ENCODE measurements around the gene GRWD1.
A peak's percentile ranks its signal among the peaks of the same experiment; 100 is the strongest.
"Not testable (repeated sequence)": the region's sequence is repeated elsewhere in the genome, so short reads cannot be mapped to it uniquely, and the experiment has no call there.

The GRWD1 gene

GRCh38 chr19:48487948-48488347 is 42.2 kb downstream of the GRWD1 start:
- Histone ChIP-seq H3K4me1 (0 out of 2 replicates have a peak, but pooled peaks cover 2% of the 10 kb centered on the region), H3K27me3 (peaks cover 6% of the 10 kb centered on the region; the same call in 1 of the 2 replicates), H3K36me3 (no peaks in the 10 kb centered on the region), H3K4me3 (ENCODE audit: low read depth, low read length) (no peak overlapping the region), H3K9me3 (no peaks in the 10 kb centered on the region)
- peak; percentile 27 for DNase-seq
- TF ChIP-seq CTCF (IDR thresholded peaks at IDR 0.05; ENCODE audit: low read depth, low read length), result no peak

GRCh38 chr19:48488478-48488877 is 42.7 kb downstream of the GRWD1 start:
- H3K27me3 ChIP-seq; H3K36me3 ChIP-seq; H3K9me3 ChIP-seq; DNase-seq; H3K4me1 ChIP-seq; H3K4me3 ChIP-seq (ENCODE audit: low read depth, low read length): not testable (repeated sequence)

DNA sequence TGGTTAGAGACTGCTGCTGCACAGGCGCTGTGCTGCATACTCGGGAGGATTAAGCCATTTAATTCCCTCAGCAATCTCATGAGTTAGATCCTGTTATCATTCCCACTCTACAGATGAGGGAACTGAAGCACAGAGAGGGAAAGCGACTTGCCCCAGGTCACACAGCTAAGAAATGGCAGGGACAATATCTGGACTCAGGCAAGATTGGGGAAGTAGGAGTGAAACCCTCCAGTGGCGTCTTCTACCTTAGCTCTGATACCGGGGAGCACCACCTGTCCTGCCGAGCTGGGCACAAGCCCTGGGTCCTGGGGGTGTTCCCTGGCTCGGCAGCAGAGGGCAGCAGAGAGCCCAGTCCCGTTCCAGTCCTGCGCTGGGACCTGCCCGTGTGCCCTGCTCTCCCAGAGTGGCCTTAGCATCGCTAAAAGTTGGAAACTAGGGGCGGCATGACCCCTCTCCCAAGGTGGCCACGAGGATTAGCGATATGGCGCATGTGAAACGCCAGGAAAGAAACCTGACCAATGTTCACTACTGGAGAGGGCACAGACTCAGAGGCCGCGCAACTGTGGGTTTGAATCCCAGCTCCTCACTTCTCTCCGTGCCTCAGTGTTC is 43.9 kb downstream of the GRWD1 start:
- TF ChIP-seq CTCF (IDR thresholded peaks at IDR 0.05; ENCODE audit: low read depth, low read length), result peak; percentile 93
- Histone ChIP-seq H3K36me3 (no peaks in the 10 kb centered on the region), H3K9me3 (no peaks in the 10 kb centered on the region), H3K27me3 (peaks cover 19% of the 10 kb centered on the region), H3K4me3 (ENCODE audit: low read depth, low read length) (no peak overlapping the region), H3K4me1 (0 out of 2 replicates have a peak, but pooled peaks cover 2% of the 10 kb centered on the region)
- DNase-seq, result peak; percentile 81

DNA sequence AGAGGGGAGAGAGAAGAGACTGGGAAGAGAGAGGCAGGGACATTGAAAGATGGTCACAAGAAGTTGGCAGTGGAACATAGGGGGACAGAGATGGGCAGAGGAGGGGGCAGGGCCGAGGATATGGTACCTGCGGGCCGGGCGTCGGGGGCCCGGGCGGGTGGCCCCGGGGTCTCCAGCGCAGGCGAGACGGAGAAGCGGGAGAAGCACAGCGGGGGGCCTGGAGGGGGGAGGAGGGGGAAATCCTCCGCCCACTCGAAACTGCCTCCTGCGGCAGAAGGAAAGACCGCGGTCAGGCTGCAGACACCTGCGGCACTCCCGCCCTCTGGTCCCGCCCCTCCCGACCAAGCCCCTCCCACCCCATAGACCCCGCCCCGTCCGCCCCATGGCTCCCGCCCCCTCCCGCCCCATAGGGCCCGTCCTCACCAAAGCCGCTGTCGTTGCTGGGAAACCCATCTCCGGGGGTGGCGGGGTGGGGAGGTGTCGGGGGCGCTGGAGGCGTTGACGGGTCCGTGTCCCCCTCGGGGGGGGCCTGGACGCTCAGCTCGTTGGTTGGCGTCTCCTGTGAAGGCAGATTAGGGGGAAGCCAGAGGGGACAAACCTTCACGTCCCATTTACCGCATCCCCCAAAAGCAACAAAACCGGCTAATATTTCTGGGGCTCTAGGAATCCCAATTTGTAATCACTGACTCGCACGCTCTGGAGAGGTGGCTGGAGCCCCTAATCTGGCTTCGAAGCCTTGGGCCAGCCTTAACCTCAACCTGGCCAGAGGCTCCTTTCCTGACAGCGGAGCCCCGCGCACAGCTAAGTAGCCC is 45.4 kb downstream of the GRWD1 start:
- Histone ChIP-seq H3K4me1 (0 out of 2 replicates have a peak, but pooled peaks cover 2% of the 10 kb centered on the region), H3K36me3 (no peaks in the 10 kb centered on the region), H3K27me3 (peaks cover 29% of the 10 kb centered on the region), H3K4me3 (ENCODE audit: low read depth, low read length) (no peak overlapping the region), H3K9me3 (no peaks in the 10 kb centered on the region)
- no peak for TF ChIP-seq CTCF (IDR thresholded peaks at IDR 0.05; ENCODE audit: low read depth, low read length)
- DNase-seq, result peak; percentile 57

DNA sequence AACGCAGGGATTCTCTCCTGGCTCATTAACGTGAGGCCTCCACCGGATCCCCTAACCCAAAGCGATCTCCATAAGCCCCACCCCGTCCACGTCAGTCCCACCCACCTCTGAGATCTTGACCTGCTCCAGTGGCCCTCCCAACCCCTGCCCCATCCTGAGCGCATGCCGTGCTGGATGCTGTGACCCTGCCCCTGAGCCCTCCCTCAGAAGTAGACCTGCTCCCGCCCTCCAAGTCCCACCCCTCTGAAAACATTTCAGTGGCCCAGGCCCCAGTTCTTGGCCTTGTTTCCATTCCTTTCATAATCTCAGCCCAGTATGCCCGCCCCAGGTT is 46.0 kb downstream of the GRWD1 start:
- no peak overlapping the region for H3K4me3 ChIP-seq (ENCODE audit: low read depth, low read length)
- H3K9me3 ChIP-seq, result no peaks in the 10 kb centered on the region
- no peaks in the 10 kb centered on the region for H3K36me3 ChIP-seq
- peaks cover 32% of the 10 kb centered on the region for H3K27me3 ChIP-seq
- no peak for TF ChIP-seq CTCF (IDR thresholded peaks at IDR 0.05; ENCODE audit: low read depth, low read length)
- 0 out of 2 replicates have a peak, but pooled peaks cover 2% of the 10 kb centered on the region for H3K4me1 ChIP-seq
- DNase-seq, result no peak

GRCh38 chr19:48492925-48493717 is 47.3 kb downstream of the GRWD1 start:
- H3K27me3 ChIP-seq, result peaks cover 45% of the 10 kb centered on the region
- H3K4me3 ChIP-seq (ENCODE audit: low read depth, low read length), result peak overlapping the region; percentile 41
- H3K9me3 ChIP-seq, result no peaks in the 10 kb centered on the region
- H3K36me3 ChIP-seq, result no peaks in the 10 kb centered on the region
- peak; percentile 99 for DNase-seq
- H3K4me1 ChIP-seq, result 0 out of 2 replicates have a peak, but pooled peaks cover 2% of the 10 kb centered on the region
- TF ChIP-seq CTCF (IDR thresholded peaks at IDR 0.05; ENCODE audit: low read depth, low read length), result no peak

Data from BE2C (cell line).